ENCODE results near the gene AANAT. TPM values are rescaled to one million over a fixed set of nuclear protein-coding genes. Genes with fewer than 3 reads are reported as not detected.

AANAT gene
- total RNA-seq, 1 donor: not detected

GRCh38 chr17:76472726-76473125 is 5.3 kb downstream of the AANAT start:
- H3K4me3 ChIP-seq (ENCODE audit: low read depth, low read length): no peak overlapping the region
- DNase-seq (ENCODE audit: low read depth): no peak
- TF ChIP-seq, protein P1, sequence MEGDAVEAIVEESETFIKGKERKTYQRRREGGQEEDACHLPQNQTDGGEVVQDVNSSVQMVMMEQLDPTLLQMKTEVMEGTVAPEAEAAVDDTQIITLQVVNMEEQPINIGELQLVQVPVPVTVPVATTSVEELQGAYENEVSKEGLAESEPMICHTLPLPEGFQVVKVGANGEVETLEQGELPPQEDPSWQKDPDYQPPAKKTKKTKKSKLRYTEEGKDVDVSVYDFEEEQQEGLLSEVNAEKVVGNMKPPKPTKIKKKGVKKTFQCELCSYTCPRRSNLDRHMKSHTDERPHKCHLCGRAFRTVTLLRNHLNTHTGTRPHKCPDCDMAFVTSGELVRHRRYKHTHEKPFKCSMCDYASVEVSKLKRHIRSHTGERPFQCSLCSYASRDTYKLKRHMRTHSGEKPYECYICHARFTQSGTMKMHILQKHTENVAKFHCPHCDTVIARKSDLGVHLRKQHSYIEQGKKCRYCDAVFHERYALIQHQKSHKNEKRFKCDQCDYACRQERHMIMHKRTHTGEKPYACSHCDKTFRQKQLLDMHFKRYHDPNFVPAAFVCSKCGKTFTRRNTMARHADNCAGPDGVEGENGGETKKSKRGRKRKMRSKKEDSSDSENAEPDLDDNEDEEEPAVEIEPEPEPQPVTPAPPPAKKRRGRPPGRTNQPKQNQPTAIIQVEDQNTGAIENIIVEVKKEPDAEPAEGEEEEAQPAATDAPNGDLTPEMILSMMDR (IDR thresholded peaks at IDR 0.05; ENCODE audit: insufficient read depth, low read length): no peak

- TF ChIP-seq, protein P1 (IDR thresholded peaks at IDR 0.05; ENCODE audit: insufficient read depth, low read length): peak; percentile 23
Measured at GRCh38 chr17:76473541-76473985, 6.2 kb downstream of the AANAT start.

GRCh38 chr17:76474238-76474637 is 6.8 kb downstream of the AANAT start:
- TF ChIP-seq, protein P1 (IDR thresholded peaks at IDR 0.05; ENCODE audit: insufficient read depth, low read length): no peak
- no peak overlapping the region for H3K4me3 ChIP-seq (ENCODE audit: low read depth, low read length)
- DNase-seq (ENCODE audit: low read depth): no peak

More at GRCh38 chr17:76473541-76473985, 6.2 kb downstream of the AANAT start:
- DNase-seq (ENCODE audit: low read depth): no peak
- H3K4me3 ChIP-seq (ENCODE audit: low read depth, low read length): no peak overlapping the region

DNA sequence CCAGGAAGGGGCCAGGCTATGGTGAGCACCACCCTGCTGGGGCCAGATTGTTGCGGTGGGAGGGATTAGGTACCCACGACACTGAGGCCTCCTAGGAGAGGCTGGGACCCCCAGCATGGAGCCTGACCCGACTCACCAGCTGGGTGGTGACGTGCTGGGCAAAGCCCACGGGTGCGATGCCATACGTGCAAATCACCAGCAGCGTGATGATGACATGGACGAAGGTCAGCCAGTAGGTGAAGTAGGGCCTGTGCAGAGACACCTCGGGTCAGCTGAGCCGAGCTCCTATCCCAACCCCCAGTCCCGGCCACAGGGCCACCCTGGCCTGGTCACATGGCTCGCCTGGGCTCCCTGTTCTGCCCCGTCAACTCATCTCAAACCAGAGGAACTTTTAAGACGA is 7.5 kb downstream of the AANAT start:
- TF ChIP-seq, protein P1 (IDR thresholded peaks at IDR 0.05; ENCODE audit: insufficient read depth, low read length): no peak
- H3K4me3 ChIP-seq (ENCODE audit: low read depth, low read length): no peak overlapping the region
- DNase-seq (ENCODE audit: low read depth): no peak

GRCh38 chr17:76475302-76475701 is 7.9 kb downstream of the AANAT start:
- TF ChIP-seq, protein P1 (IDR thresholded peaks at IDR 0.05; ENCODE audit: insufficient read depth, low read length): no peak
- no peak overlapping the region for H3K4me3 ChIP-seq (ENCODE audit: low read depth, low read length)
- DNase-seq (ENCODE audit: low read depth): no peak

DNA sequence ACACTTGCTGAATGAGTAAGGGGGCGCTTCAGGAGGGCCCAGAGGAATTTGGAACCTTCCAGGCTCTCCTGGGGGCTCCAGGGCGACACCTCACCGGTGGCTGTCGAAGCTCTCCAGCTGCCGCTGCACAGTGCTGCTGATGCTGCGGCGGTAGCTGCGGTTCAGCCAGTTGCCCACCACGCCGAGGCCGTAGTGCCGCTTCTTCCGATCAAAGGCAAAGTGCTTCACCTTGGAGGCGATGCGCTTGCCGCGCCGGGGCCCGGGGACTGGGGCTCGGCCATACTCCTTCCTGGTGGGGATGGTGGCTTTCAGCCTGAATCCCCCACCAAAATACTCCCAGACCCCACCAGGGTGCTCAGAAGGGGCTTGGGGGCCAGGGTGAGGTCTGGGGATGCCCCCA is 9.3 kb downstream of the AANAT start:
- no peak overlapping the region for H3K4me3 ChIP-seq (ENCODE audit: low read depth, low read length)
- TF ChIP-seq, protein P1 (IDR thresholded peaks at IDR 0.05; ENCODE audit: insufficient read depth, low read length): no peak
- DNase-seq (ENCODE audit: low read depth): no peak

DNA sequence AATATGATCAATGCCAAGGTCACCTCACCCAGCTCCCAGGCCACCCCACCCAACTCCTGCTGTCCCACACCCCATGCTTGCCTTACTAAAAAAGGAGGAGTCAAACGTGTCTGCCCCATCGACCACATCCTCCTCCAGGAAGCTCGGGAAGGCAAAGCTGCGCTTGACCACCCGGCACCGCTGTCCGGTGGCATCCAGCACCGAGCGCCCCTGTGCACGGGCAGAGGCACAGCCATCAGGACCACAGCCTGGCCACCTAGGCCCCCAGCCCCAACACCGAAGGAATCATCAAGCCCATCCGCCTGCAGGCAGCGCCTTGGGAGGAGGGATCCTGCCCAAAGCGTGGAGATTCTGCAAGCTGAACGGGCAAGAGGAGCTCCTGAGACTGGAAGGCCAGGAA is 10.2 kb downstream of the AANAT start:
- no peak for DNase-seq (ENCODE audit: low read depth)
- TF ChIP-seq, protein P1 (IDR thresholded peaks at IDR 0.05; ENCODE audit: insufficient read depth, low read length): no peak
- no peak overlapping the region for H3K4me3 ChIP-seq (ENCODE audit: low read depth, low read length)

All from fibroblast of the aortic adventitia (primary cell).